Amniotic epithelial cell (primary cell): ENCODE results near the gene SPRY2.

Experiments used
- DNase-seq: peaks from one replicate; pipeline ENCODE4 v3.0.0-alpha.2; 2010; ENCODE audit warnings: low read depth

SPRY2 gene

DNA sequence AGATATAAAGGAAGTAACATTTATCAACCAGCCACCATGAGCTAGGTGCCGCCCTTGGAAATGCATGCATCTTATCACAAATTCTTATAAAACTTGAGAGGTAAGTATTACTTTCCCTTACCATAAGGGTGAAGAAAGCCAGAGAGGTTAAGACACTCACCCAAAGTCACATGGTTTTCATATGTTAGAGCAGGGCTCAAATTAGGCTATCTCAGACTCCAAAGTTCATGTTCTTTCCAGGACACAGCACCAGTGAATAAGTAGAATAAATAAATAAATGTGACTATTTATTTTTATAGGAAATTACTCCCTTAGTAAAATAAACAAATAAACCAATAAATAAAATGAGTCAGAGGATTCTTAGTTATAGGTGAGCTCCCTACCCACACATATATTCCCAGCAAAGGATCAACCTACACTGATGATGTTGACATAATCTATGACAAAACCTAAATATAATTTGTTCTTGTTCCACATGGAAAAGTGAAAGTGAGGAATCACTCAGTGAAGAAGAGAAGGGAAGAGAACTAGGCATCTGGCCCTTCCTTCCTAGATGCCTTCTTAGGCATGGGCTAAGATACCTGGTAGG, 27.2 kb downstream of the SPRY2 start:
- no peak for DNase-seq

DNA sequence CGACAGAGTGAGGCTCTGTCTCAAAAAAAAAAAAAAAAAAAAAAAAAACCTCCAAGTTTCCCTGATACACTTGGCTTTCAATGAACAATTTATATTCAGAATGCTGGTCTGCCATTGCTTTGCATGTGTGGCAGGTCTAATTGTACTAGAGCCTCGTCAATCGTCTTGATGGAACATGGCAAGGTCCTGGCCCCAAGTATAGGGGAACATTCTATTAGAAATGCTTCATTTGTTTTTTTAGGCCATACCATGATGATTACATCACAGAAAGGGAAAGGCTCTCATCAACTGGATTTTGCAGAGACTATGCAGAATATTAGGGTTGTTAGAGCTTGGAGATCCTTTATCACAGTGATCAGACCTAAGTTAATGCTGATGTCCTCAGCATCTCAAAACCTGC, 28.0 kb downstream of the SPRY2 start:
- no peak for DNase-seq

DNA sequence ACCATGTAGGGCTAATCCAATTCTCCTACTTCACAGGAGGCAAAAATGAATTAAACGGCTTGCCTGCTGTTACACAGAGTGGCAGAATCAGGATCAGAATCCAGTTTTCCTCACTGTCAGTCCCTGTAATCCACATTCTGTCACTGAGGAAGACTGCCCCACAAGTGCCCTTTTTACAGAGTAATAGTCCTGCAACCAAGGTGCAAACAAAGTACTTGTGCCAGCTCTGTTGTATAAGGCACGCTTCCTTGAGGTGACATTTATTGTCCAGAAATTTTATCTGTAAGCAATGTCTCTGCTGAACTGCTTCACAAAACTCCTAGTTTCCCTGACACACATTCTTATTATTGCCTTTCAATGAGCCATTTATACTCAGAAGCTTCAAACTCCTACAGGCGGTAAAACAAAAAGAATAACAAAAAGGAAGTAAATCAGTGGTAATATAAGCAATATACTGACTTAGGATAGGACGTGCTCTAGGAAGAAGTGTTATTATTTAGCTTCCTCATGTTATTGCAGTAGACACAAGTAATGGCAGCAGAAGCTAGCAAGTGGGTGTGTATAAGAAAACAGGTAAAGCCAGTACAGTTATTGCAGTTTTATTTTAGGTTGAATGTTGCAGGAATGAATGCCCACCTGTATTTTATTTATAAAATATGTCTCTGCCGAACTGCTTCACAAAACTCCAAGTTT, 28.8 kb downstream of the SPRY2 start:
- DNase-seq, result no peak

DNA sequence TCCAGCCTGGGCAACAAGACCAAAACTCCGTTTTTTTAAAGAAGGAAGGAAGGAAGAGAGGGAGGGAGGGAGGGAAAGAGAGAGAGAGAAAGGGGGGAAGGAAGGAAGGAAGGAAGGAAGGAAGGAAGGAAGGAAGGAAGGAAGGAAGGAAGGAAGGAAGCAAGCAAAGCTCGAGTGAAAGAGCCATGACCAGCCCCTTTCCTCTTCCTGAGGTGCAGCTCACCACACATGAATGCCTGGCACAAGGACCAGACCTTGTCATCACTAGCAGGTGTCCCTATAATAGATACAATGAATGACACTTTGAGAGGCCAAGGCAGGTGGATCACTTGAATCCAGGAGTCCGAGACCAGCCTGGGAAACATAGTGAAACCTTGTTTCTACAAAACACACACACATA, 31.0 kb downstream of the SPRY2 start:
- DNase-seq, result no peak

DNA sequence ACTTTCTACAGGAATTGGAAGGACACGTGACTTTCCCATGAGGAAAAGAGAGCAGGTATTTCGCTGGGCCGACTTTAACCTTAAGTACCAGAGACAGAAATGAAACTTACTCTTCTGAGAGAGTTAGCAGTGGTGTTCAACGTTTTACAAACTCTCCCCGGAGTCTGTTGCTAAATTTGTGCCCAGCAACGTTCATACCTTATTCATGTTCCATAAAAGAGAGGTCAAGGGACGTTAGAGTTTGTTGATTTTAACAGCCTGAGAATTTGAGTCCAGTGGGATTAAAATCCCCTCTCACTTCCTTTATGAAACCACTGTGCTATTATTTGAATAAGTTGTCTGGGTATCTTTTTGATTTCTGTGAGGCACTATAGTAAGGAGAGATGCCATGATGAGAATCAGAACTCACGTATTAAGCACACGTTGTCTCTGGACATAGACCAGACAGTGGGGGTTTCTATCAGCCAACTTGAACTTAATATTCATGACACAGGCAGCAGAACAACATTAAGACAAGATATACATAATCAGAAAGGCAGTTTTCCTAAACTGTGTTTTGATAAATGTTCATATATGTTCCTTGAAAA, 33.4 kb downstream of the SPRY2 start:
- DNase-seq, result no peak

DNA sequence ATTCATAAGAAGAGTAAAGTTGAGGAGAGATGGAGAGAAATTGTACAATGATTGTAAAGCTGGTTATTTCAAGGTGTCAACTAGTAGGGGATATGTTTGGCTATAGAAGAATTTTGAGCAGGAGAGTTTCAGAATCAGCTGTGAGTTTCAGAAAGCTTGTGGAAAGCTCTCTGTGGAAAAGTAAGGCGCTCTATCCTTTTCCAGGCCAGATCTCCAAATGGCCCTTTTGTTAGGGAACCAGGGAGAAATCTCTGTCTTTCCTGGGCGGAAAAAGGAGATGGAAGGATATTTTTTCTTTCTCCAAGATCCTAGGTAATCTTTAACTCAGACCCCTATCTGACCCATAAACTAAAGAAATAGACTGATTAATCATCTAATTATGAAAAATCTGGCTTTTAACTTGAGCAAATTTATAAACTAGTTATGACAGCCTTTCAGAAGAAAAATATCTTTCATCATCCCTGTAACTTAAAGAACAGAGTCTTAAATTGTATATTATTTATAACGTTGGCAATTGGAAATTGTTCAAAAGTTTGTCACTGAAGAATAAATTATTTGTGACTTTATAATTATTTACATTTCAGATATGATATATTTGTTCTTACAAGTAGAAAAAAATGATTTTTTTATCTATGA, 34.5 kb downstream of the SPRY2 start:
- no peak for DNase-seq

DNA sequence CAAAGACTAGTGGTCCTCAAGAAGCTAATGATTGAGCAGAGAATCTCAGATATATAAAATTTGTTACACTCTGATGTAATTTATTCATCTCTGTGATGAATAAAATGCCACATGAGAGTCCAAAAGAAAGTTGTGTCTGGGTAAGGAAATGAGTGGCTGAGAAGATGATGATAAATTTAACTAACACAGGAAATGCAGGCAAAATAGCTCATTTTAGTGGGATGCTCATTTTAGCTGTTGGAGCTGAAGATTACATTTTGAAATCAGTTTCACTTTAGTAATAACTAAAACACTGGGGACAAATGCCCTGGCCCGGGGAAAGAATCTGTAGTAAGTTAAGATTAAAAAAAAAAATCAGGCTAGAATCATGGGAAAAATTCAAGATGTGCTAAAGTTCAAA, 35.2 kb downstream of the SPRY2 start:
- no peak for DNase-seq

DNA sequence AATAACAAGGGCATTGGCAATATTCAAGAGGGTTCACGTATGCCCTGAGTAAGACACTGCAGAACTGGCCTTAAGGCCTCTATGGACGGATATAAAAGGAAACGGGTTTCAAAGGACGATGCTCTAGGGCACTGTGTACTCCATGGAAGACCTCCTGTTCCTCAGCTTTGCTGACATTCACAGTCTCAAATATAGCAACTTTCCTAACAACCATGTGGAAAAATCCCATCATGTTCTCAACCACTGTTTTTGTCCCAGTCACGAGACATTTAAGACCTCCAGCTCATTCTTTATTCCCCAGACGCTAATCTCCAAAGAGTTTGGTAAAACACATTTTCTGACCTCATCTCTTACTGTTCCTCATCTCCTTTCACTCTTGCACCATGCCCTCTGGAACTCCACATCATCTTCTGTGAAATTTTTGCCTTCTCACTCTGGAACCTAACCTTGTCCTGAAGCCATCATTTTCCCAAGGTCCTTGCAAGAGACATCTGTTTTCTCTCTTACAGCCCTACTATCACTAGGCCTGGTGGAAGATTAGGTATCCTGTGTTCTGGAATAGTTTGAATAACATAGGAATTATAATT, 37.6 kb downstream of the SPRY2 start:
- no peak for DNase-seq

DNA sequence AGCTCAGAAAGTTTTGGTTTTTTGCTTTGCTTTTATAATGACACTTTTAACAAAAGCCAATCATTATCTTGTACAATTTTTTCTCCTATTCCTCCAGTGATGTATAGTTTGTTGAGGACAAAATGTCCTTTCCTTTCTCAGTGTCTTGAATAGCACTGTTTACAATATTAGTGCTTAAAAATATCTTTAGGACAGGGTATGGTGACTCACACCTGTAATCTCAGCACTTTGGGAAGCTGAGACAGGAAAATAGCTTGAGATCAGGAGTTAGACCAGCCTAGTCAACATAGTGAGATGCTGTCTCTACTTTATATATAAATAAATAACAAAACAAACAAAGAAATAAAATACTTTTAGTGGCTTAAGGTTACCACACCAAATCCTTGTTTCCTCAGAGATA, 41.9 kb downstream of the SPRY2 start:
- no peak for DNase-seq

DNA sequence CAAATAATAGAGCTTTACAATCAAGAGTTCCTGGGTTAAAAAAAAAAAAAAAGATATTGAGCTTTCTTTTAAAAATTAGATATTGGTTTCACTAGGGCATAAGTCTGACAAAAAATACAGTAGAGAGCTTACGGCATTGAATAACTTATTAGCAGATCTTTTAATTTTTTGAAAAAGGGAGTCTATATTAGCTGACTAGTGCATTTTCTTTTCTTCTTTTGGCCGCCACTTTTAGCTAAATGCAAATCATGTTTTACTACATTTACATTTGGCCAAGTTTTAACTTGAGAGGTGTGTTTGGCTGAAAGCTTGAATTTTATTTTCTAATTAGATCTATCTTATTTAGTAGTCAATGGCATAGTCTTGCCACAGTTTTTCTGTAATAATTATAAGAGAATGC, 43.4 kb downstream of the SPRY2 start:
- DNase-seq, result no peak

DNA sequence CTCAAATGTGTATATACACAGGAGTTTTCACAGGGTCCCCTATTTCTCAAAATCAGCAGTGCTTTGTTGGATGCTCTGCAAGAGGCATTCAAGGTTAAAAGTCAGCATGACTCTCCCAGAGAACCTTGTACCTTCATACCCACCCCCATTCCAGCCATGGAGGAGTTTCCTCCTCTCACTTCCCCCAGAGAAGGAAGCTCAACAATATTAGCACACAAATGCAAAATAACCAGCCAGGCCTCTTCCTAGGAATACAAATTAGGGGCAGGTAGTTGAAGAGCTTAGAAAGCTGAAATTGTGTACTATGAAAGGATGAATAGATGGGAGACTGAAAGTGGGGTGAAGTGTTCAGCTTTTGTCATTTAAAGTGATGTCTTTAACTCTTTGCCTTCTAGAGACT, 43.8 kb downstream of the SPRY2 start:
- DNase-seq, result no peak

DNA sequence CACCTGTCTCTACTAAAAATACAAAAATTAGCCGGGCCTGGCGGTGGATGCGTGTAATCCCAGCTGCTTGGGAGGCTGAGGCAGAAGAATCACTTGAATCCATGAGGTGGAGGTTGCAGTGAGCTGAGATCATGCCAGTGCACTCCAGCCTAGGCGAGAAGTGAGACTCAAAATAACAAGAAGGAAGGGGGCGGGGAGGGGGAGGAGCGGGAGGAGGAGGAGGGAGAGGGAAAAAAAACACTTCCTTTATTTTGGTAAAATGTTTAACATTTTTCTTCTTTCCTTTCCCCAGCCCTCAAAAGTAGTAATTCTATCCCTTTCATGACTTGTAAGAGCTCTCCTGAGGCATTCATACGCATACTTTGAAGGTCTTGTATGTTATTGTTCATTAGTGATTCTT, 44.3 kb downstream of the SPRY2 start:
- DNase-seq, result no peak

DNA sequence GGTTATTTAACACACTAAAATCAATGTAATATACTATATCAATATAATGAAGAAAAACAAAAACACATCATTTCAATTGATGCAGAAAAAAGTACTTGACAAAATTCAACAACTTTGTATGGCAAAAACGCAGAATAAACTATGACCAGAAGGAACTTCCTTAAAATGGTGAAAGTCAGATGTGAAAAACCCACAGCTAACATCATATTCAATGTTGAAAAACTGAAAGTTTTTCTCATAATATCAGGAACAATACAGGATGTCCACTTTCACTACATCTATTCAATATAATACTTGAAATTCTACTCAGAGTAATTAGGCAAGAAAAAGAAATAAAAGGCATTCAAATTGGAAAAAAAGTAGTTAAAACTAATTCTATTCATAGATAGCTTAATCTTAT, 50.3 kb downstream of the SPRY2 start:
- DNase-seq, result no peak
